Kidney (tissue), 14 donors: ENCODE measurements around the gene RALGPS1. TPM values are rescaled to one million over a fixed set of nuclear protein-coding genes. Genes with fewer than 3 reads are reported as not detected.

ENCODE experiments used
- DNase-seq, 5 donors: peaks; one replicate each; pipeline ENCODE4 v3.0.0-alpha.2; 2013 to 2020
- FAIRE-seq: peaks from 2 replicates; lab custom pipeline; 2012; peaks lifted over from hg19 to GRCh38; lab: Jason Lieb, UNC
- H3K27ac ChIP-seq, 2 donors: one replicate each; pipeline ENCODE4 v1.7.0; 2013; ENCODE audit warnings: low read depth in 2 of 2, low read length in 2 of 2, inconsistent platforms in 1 of 2
- H3K27me3 ChIP-seq: one replicate; pipeline ENCODE4 v1.7.1; 2013; ENCODE audit warnings: low read length, inconsistent platforms; ENCODE audit not compliant: control insufficient read depth, insufficient read depth
- H3K36me3 ChIP-seq, 3 donors: one replicate each; pipeline versions ENCODE4 v1.7.0 to v1.7.1; 2013; ENCODE audit warnings: low read length in 3 of 3, control low read depth in 1 of 3, inconsistent platforms in 1 of 3; ENCODE audit not compliant: insufficient read depth in 3 of 3, control insufficient read depth in 2 of 3
- H3K4me1 ChIP-seq, 3 donors: one replicate each; pipeline versions ENCODE4 v1.7.0 to v1.7.1; 2013; ENCODE audit warnings: low read length in 3 of 3, inconsistent platforms in 1 of 3, low read depth in 1 of 3; ENCODE audit not compliant: control insufficient read depth in 2 of 3, insufficient read depth in 2 of 3
- H3K4me3 ChIP-seq, 3 donors: one replicate each; pipeline versions ENCODE4 v1.7.0 to v1.8.1; 2013; ENCODE audit warnings: low read length in 3 of 3, control low read depth in 1 of 3, inconsistent platforms in 1 of 3
- H3K9ac ChIP-seq, 3 donors: one replicate each; pipeline versions ENCODE4 v1.7.0 to v1.7.1; 2013; ENCODE audit warnings: low read length in 3 of 3, control low read depth in 1 of 3, inconsistent platforms in 1 of 3
- H3K9me3 ChIP-seq, 3 donors: one replicate each; pipeline versions ENCODE4 v1.7.0 to v1.7.1; 2013; ENCODE audit warnings: low read length in 3 of 3, control low read depth in 1 of 3, inconsistent platforms in 1 of 3; ENCODE audit not compliant: control insufficient read depth in 2 of 3, insufficient read depth in 1 of 3
- CTCF ChIP-seq: IDR thresholded peaks from 3 replicates; pipeline ENCODE4 v1.5.1; 2012; ENCODE audit warnings: mild to moderate bottlenecking, moderate library complexity, borderline replicate concordance; ENCODE audit not compliant: insufficient read depth; ENCODE audit errors: extremely low read depth
- intact Hi-C: fragments of 100-400 bp; cut with DNase I; formaldehyde crosslinking; loops from one replicate; pipeline ENCODE4 v1.11.1; 2022
- polyA plus RNA-seq: library from polyadenylated mRNA; stranded (reverse); fragments of 350-450 nt; fragmentation: Illumina TruSeq; extraction: RNeasy Lipid Tissue Mini Kit (QIAGEN cat#74804); gene quantifications from one replicate; pipeline ENCODE4 v1.2.3, GENCODE V29; 2014; ENCODE audit warnings: low read depth, low replicate concordance; ENCODE audit not compliant: insufficient read depth
- total RNA-seq: library from RNA; stranded (reverse); fragmentation: NEBNext Ultra II Directional; extraction: Animal tissue kit (Norgen Biotek cat#: 25700); gene quantifications from one replicate; pipeline ENCODE4 v1.2.1, GENCODE V29; 2021
- donor health status: control.
- donor health status: control.
- donor health status: control.
- donor health status: control.
- donor health status: control.
- donor health status: DM: yes; HTN: yes; CAD: no.
- donor health status: Normal renal cell carcinoma (clear cell type).

Gene RALGPS1
- total and polyA plus RNA-seq, 2 donors from 2014 or later: 9.4 to 25.2 TPM

DNA sequence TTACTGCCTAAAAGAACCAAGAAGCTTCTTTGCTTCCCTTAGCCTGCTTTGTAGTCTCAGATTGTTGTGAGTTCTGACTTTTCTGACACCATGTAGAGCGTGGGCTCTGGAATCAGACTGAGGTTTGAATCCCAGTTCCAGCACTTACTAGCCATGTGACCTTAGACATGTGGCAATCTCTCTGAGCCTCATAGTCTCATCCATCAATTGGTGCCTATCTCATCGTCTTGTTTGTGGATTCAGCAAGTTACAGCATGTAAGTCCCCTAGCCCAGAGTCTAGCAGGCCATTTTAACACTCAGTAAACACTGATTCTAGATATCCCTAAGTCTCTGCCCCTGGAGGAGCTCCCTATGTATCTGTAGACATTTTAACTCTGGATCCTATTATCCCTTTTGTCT, 113.1 kb downstream of the RALGPS1 start:
- Histone ChIP-seq H3K36me3 (no peaks in the 10 kb centered on the region), H3K27me3 (no peaks in the 10 kb centered on the region), H3K9ac (no peak overlapping the region), H3K4me3 (no peak overlapping the region), H3K27ac (no peak overlapping the region), H3K9me3 (no peaks in the 10 kb centered on the region), H3K4me1 (peaks cover 0 to 8% (median 3%) of the 10 kb centered on the region in 3 donors)
- FAIRE-seq: no peak
- peak in 2 of 5 donors; percentile 3 to 58 for DNase-seq
- intact Hi-C loops: no loop called here
- no peak for TF ChIP-seq CTCF

DNA sequence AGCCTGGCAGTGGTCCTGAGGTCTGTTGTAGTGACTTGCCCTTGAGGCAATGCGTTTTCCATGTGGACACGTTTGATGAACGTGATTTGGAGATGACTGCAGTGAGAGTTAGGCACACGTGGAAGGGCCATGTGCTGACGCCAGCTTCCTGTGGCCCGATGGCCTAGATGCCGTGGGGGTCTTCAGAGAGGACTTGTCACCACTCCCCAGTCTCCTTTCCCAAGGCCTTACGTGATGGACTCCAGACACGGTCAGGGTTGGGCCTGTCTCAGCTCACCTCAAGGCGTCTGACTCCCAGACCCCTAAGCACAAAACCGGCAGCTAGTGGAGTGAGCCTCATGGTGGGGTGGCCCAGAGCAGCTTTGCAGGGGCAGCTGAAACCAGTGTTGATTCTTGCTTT, 115.0 kb downstream of the RALGPS1 start:
- no peak overlapping the region for H3K9ac ChIP-seq
- TF ChIP-seq CTCF: no peak
- FAIRE-seq: no peak
- intact Hi-C loops: no loop called here
- H3K27ac ChIP-seq: no peak overlapping the region
- no peaks in the 10 kb centered on the region for H3K27me3 ChIP-seq
- no peak for DNase-seq
- H3K36me3 ChIP-seq: no peaks in the 10 kb centered on the region
- H3K4me1 ChIP-seq: peaks cover 0 to 7% (median 0%) of the 10 kb centered on the region in 3 donors
- H3K4me3 ChIP-seq: no peak overlapping the region
- H3K9me3 ChIP-seq: no peaks in the 10 kb centered on the region

GRCh38 chr9:127030814-127031740, 116.5 kb downstream of the RALGPS1 start:
- intact Hi-C loops: no loop called here
- peaks cover 0 to 7% (median 1%) of the 10 kb centered on the region in 3 donors for H3K4me1 ChIP-seq

More at GRCh38 chr9:127030814-127031740, 116.5 kb downstream of the RALGPS1 start:
- Histone ChIP-seq H3K9ac (no peak overlapping the region), H3K4me3 (no peak overlapping the region), H3K27ac (no peak overlapping the region), H3K9me3 (no peaks in the 10 kb centered on the region), H3K27me3 (no peaks in the 10 kb centered on the region), H3K36me3 (no peaks in the 10 kb centered on the region)
- no peak for TF ChIP-seq CTCF
- FAIRE-seq (no peak), DNase-seq (peak in 1 of 5 donors; percentile 19)
